Activated CD4-positive, CD25-positive, alpha-beta regulatory T cell (primary cell): ENCODE results near the gene PDE6D.
"Not testable (repeated sequence)": the region's sequence is repeated elsewhere in the genome, so short reads cannot be mapped to it uniquely, and the experiment has no call there.

Source experiments
- DNase-seq, 4 experiments: peaks; one replicate each; lab custom pipeline; 2025; lab: John Stamatoyannopoulos, UW

Gene PDE6D

DNA sequence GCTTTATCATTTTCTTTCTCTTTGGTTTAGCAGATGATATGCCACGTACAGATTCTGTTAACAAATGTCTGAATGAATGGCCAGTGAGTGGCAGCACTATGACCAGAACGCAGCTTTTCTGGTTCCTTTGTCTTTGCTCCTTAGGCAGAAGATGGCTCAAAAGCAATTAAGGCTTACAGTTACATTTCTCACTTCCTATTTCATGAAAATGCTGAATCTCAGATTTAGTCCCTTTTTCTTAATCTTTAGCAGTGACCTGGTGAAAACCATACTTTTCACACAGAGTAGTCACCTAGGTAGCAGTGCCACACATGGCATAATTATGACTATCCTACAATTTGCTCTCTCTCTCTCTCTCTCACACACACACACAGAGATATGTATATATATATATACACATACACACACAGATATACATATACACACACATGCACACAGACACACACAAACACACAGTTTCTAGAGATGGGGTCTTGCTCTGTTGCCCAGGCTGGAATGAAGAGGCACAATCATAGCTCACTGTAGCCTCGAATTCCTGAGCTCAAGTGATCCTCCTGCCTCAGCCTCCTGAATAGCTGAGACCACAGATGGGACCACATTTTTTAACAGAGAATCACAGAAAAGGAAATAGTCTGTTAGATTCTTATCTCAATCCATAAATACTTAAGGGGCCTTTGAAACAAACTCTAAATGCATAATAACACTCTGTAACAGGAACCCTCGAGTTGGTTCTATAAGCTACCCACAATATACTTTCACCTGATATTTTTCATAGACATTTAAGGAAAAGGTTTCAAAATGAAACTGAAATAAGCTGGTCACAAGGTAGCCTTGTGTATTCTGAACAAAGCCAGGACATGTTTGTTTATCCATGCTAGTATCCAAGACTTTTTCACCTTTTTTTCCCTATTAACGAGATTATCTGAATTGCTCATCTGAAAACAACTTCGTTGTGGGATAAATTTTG, 11.6 kb downstream of the PDE6D start:
- DNase-seq, result no peak

DNA sequence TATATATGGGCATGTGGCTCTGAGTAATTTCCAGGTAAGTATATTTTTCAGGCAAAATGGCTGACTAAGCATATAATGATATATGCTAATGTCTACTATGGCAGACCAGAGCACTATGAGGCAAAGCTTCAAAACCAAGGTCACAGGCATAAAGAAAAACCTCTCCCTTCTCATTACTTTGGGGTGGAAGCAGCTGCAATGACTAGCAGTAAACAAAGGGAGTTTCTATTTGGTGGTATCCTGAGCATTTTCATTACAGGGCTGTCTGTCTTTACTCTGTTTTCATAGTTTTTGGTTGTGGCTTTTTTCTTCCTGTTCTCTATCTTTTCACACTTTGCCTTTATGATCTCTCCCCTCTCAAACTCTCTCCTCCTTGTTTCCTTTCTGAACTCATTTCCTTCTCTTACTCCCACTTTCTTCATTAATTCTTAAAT, 15.6 kb downstream of the PDE6D start:
- DNase-seq, result no peak

GRCh38 chr2:231764760-231765159, 16.3 kb downstream of the PDE6D start:
- no peak for DNase-seq

- DNase-seq, result no peak
Observed at GRCh38 chr2:231764124-231764523, 17.0 kb downstream of the PDE6D start.

DNA sequence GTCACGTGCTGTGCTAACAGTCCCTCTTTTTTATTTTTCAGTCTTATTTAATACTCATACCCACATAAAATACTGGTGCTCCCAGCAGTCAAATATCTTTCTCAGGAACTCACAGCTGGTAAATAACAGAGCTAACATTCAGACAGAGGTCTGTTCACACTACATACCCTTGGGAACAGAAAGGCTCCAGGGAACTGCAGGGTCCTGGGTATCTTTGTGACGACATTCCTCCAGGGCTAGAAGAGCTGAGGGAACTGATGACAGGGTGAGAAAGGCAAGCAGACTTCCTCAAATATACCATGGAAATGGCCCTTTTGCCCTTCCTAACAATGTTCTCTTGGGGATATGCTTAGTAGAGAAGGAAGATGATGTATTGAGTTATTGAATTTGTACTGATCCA, 19.3 kb downstream of the PDE6D start:
- no peak for DNase-seq

- no peak for DNase-seq
Observed at GRCh38 chr2:231752061-231752460, 29.0 kb downstream of the PDE6D start.

- no peak for DNase-seq
Observed at GRCh38 chr2:231751042-231751815, 29.9 kb downstream of the PDE6D start.

DNA sequence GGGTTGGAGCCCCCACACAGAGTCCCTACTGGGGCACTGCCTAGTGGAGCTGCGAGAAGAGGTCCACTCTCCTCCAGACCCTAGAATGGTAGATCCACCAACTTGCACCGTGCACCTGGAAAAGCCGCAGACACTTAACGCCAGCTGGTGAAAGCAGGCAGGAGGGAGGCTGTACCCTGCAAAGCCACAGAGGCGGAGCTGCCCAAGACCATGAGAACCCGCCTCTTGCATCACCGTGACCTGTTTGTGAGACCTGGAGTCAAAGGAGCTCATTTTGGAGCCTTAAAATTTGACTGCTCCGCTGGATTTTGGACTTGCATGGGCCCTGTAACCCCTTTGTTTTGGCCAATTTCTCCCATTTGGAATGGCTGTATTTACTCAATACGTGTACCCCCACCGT, 32.1 kb downstream of the PDE6D start:
- DNase-seq, result not testable (repeated sequence)

- DNase-seq, result not testable (repeated sequence)
Observed at GRCh38 chr2:231748153-231748896, 32.8 kb downstream of the PDE6D start.

GRCh38 chr2:231745303-231746038, 35.6 kb downstream of the PDE6D start:
- no peak for DNase-seq

DNA sequence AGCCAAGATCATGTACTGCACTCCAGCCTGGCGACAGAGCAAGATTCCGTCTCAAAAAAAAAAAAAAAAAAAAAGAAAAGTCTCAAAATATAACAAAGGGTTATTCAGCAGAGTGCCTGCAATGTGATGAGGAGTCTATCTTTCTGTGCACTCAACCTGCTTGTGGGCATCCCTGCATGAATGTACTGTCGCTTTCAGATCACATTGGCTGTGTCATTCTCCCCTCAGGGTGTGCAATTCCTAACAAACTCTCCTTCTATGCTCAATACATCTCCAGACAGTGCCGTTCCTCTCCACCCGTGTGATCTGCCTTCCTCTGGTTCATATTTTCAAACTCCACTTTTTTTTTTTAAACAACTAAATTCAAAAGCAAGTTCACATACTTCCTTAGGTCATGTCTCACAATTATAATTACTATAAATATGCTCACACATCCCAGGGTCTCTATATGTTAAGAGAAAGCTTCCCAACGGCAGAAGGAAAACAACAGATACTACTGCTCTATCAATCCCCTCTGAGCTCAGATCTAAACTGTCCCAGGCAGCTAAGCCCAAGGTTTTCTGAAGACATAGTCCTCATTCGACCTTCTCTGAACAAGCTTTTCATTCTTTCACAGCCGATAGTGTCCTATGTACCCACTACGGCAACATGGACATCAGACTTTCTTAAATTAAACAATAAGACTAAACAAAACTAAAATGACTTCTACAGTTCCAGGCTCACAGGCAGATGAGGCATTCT, 37.5 kb downstream of the PDE6D start:
- DNase-seq, result no peak

DNA sequence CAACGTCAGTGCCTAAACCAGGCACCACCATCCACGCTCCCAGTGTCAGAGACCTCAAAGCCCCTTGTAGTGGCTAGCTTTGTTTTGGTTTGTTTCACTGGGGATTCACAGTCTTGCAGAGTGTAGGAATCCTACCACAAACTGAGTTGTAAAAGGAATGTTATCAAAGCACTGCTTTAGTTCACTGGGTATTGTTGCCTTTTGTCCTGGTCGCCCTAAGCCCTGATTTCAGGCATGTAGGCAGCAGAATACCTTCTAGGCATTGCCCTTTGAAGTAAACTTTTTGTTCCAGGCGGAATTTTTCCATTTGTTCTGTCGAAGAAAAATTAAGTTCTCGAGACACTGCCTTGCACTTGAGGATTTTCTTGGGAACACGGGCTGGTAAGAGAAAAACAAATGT, 43.3 kb downstream of the PDE6D start:
- DNase-seq, result no peak

GRCh38 chr2:231732604-231733003, 48.5 kb downstream of the PDE6D start:
- DNase-seq, result no peak

- no peak for DNase-seq
Observed at GRCh38 chr2:231727621-231728020, 53.5 kb downstream of the PDE6D start.

DNA sequence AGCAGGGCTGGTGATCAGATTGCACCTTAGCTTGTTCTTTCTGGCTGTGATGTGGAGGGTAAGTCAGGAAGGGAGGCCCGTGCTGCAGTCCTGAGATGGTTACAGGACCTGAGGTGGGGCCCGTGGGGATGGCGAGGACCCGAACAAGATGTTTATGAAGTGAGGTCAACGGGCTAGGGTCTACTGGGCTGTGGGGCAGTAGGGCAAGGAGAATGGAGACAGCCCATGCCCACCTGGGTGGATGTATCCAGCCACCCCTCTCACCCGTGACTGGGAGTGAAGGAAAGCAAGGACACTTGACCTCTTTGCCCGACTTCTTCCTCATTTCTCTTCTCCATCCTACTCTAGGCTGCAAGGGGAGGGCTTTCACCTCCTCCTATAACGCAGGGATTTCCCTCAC, 54.8 kb downstream of the PDE6D start:
- no peak for DNase-seq

- DNase-seq, result no peak
Observed at GRCh38 chr2:231725476-231725875, 55.6 kb downstream of the PDE6D start.

GRCh38 chr2:231722721-231723307, 58.3 kb downstream of the PDE6D start:
- no peak for DNase-seq

GRCh38 chr2:231720987-231721966, 59.8 kb downstream of the PDE6D start:
- no peak for DNase-seq

DNA sequence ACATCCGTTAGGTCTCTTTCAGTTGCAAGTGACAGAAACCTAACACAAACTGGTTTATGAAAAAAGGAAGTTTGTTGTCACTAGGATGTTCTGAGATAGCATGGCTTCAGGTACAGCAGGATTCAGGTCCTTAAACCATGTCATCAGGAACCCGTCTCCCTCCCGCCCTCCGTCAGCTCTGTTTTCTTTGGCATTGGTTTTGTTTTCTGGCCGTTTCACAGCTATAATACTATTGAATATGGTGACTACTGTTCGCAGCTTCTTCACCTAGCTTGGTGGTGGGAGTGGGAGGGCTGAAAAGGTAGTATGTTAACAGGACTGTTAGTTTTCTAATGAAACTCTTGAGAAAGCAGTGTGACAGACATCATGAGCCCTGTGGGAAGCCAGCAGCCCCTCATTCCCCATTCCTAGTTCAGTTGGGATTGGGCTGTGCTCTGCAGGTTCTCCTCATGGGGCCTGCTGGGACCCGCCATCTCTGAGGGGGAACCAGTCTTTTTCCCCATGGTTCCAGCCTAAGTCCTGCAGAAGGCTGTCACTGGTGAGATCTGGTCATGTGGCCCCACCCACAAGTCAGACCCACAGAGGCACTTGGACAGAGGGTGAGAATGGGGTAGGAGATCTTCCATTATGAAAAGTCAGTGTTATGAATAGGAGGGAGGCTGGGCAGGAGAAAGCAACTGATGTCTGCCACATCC, 60.6 kb downstream of the PDE6D start:
- DNase-seq, result no peak
